ENCODE data around the gene NKX2-1. TPM values are rescaled to one million over a fixed set of nuclear protein-coding genes. Genes with fewer than 3 reads are reported as not detected.

Gene NKX2-1
- total RNA-seq, 1 donor from 2014 or later: not detected

DNA sequence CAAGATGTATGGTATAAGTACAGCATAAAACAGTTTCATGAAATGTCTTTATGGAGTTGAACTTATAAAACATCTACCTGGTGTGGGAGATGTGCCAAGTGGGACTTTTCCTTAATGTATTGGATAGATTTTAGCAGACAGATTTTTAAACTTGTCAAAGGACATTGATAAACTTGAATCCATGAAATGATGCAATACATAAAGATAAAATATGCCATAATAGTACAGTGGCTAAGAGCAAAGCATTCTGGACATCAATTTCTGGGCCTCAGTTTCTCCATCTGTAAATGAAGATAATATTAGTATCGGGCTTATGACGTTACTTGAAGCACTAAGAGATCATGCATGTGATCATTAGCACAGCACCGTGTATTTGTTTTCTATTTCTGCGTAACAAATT is 45.4 kb downstream of the NKX2-1 start:
- DNase-seq (ENCODE audit: low spot score in 2 of 2): no peak
- Histone ChIP-seq H3K4me3 (no peak overlapping the region), H3K4me1 (no peaks in the 10 kb centered on the region), H3K27ac (no peak overlapping the region), H3K36me3 (no peaks in the 10 kb centered on the region), H3K27me3 (no peaks in the 10 kb centered on the region), H3K9me3 (no peaks in the 10 kb centered on the region)
- TF ChIP-seq, protein P1, sequence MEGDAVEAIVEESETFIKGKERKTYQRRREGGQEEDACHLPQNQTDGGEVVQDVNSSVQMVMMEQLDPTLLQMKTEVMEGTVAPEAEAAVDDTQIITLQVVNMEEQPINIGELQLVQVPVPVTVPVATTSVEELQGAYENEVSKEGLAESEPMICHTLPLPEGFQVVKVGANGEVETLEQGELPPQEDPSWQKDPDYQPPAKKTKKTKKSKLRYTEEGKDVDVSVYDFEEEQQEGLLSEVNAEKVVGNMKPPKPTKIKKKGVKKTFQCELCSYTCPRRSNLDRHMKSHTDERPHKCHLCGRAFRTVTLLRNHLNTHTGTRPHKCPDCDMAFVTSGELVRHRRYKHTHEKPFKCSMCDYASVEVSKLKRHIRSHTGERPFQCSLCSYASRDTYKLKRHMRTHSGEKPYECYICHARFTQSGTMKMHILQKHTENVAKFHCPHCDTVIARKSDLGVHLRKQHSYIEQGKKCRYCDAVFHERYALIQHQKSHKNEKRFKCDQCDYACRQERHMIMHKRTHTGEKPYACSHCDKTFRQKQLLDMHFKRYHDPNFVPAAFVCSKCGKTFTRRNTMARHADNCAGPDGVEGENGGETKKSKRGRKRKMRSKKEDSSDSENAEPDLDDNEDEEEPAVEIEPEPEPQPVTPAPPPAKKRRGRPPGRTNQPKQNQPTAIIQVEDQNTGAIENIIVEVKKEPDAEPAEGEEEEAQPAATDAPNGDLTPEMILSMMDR (IDR thresholded peaks at IDR 0.05): no peak
- intact Hi-C loops (cut with DNase I): no loop called here

- Histone ChIP-seq H3K9me3 (no peaks in the 10 kb centered on the region), H3K4me1 (no peaks in the 10 kb centered on the region), H3K27me3 (no peaks in the 10 kb centered on the region), H3K27ac (no peak overlapping the region), H3K36me3 (no peaks in the 10 kb centered on the region), H3K4me3 (no peak overlapping the region)
- TF ChIP-seq, protein P1 (IDR thresholded peaks at IDR 0.05): no peak
- intact Hi-C loops (cut with DNase I): no loop called here
- DNase-seq (ENCODE audit: low spot score in 2 of 2): no peak
Observed at GRCh38 chr14:36471431-36471830, 48.6 kb downstream of the NKX2-1 start.

DNA sequence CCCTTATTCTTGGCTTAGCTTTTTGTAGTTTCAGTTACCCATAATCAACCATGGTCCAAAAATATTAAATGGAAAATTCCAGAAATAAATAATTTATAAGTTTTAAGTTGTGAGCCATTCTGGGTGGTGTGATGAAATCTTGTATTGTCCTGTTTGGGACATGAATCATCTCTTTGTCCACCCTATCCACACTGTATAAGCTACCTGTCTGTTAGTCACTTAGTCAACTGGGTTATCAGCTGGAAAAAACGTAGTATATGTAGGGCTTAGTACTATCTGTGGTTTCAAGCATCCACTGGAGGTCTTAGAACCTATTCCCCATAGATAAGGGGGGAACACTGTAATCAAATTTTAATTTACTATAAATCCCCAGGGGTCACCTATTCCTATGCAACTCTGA is 52.7 kb downstream of the NKX2-1 start:
- no peaks in the 10 kb centered on the region for H3K4me1 ChIP-seq
- intact Hi-C loops (cut with DNase I): no loop called here
- H3K27ac ChIP-seq: no peak overlapping the region
- no peaks in the 10 kb centered on the region for H3K9me3 ChIP-seq
- DNase-seq (ENCODE audit: low spot score in 2 of 2): no peak
- no peaks in the 10 kb centered on the region for H3K27me3 ChIP-seq
- no peaks in the 10 kb centered on the region for H3K36me3 ChIP-seq
- H3K4me3 ChIP-seq: no peak overlapping the region
- TF ChIP-seq, protein P1 (IDR thresholded peaks at IDR 0.05): no peak

Other genes with a start within 250 kb of the NKX2-1 start
- 2.2 TPM for gene MBIP, start 199.6 kb downstream of the NKX2-1 start, total RNA-seq
- not detected for gene NKX2-8, start 62.4 kb upstream of the NKX2-1 start, total RNA-seq
- gene PAX9, start 141.6 kb upstream of the NKX2-1 start, total RNA-seq: not detected

Data from ascending aorta (tissue), 2 donors.